Stimulated activated CD4-positive, alpha-beta T cell treated with anti-CD3 and anti-CD28 coated beads, Interleukin-1b, Interleukin-23, amount 100 ng/mL, for 1 hour (primary cell): ENCODE results near the gene MORC4.

Experiments used
- DNase-seq, 2 donors: peaks; one replicate each; pipeline ENCODE4 v3.0.0-alpha.2; 2020; ENCODE audit warnings: low read depth in 2 of 2

The MORC4 gene

GRCh38 chrX:106952988-106953387 is 47.0 kb downstream of the MORC4 start:
- DNase-seq: no peak

GRCh38 chrX:106952538-106952937 is 47.5 kb downstream of the MORC4 start:
- DNase-seq: no peak

GRCh38 chrX:106952089-106952488 is 47.9 kb downstream of the MORC4 start:
- DNase-seq: no peak

GRCh38 chrX:106951230-106951629 is 48.8 kb downstream of the MORC4 start:
- no peak for DNase-seq

GRCh38 chrX:106950381-106950780 is 49.6 kb downstream of the MORC4 start:
- no peak for DNase-seq

- DNase-seq: no peak
Observed at GRCh38 chrX:106949366-106949765, 50.6 kb downstream of the MORC4 start.

GRCh38 chrX:106948641-106949040 is 51.4 kb downstream of the MORC4 start:
- no peak for DNase-seq

- DNase-seq: no peak
Observed at GRCh38 chrX:106946464-106946863, 53.5 kb downstream of the MORC4 start.

GRCh38 chrX:106940068-106940467 is 59.9 kb downstream of the MORC4 start:
- DNase-seq: no peak

- no peak for DNase-seq
Observed at GRCh38 chrX:106939566-106939965, 60.4 kb downstream of the MORC4 start.

GRCh38 chrX:106936246-106936645 is 63.8 kb downstream of the MORC4 start:
- no peak for DNase-seq

GRCh38 chrX:106935175-106935574 is 64.8 kb downstream of the MORC4 start:
- no peak for DNase-seq

GRCh38 chrX:106933538-106933961 is 66.5 kb downstream of the MORC4 start:
- DNase-seq: no peak

GRCh38 chrX:106932960-106933537 is 67.0 kb downstream of the MORC4 start:
- no peak for DNase-seq

GRCh38 chrX:106932492-106932923 is 67.5 kb downstream of the MORC4 start:
- no peak for DNase-seq

- DNase-seq: no peak
Observed at GRCh38 chrX:106931831-106932491, 68.1 kb downstream of the MORC4 start.

GRCh38 chrX:106928227-106928626 is 71.8 kb downstream of the MORC4 start:
- no peak for DNase-seq

GRCh38 chrX:106927700-106928099 is 72.3 kb downstream of the MORC4 start:
- no peak for DNase-seq

GRCh38 chrX:106927023-106927422 is 73.0 kb downstream of the MORC4 start:
- DNase-seq: no peak

- DNase-seq: no peak
Observed at GRCh38 chrX:106921637-106922036, 78.4 kb downstream of the MORC4 start.

- no peak for DNase-seq
Observed at GRCh38 chrX:106919932-106920452, 80.0 kb downstream of the MORC4 start, which contains the start of gene CLDN2. TSS of gene CLDN2 (plus strand) at chrX:106920402. CDS start at chrX:106928229, 7,827 bp downstream.

- no peak for DNase-seq
Observed at GRCh38 chrX:106917830-106918500, 82.0 kb downstream of the MORC4 start.

GRCh38 chrX:106912864-106913263 is 87.1 kb downstream of the MORC4 start:
- DNase-seq: no peak
